Astrocyte of the spinal cord (primary cell): ENCODE measurements around the gene ESR2.
A peak's percentile ranks its signal among the peaks of the same experiment; 100 is the strongest.

Source experiments
- DNase-seq: peaks from one replicate; pipeline ENCODE4 v3.0.0; 2011; ENCODE audit warnings: low read depth, low spot score
- H3K4me3 ChIP-seq: 2 replicates; pipeline ENCODE4 v1.5.1; 2011; ENCODE audit warnings: low read depth, mild to moderate bottlenecking, low read length, moderate library complexity
- CTCF ChIP-seq: IDR thresholded peaks from 2 replicates; pipeline ENCODE4 v1.5.1; 2012; ENCODE audit warnings: low read depth, mild to moderate bottlenecking, low read length, inconsistent platforms
- in situ Hi-C: cut with HindIII; loops from 2 replicates; pipeline ENCODE4 v1.10.0; 2017; ENCODE audit warnings: low sequenced_read_pairs

ESR2 gene

GRCh38 chr14:64178814-64179213, 115.4 kb downstream of the ESR2 start:
- no peak for TF ChIP-seq CTCF
- H3K4me3 ChIP-seq: no peak overlapping the region
- no peak for DNase-seq
- in situ Hi-C loops: no loop called here

- in situ Hi-C loops: no loop called here
- no peak for TF ChIP-seq CTCF
- no peak for DNase-seq
- no peak overlapping the region for H3K4me3 ChIP-seq
Measured at GRCh38 chr14:64176330-64176729, 117.8 kb downstream of the ESR2 start.

- no peak for DNase-seq
- no peak for TF ChIP-seq CTCF
- H3K4me3 ChIP-seq: no peak overlapping the region
- in situ Hi-C loops: no loop called here
Measured at GRCh38 chr14:64174922-64175782, 119.0 kb downstream of the ESR2 start.

GRCh38 chr14:64170181-64170580, 124.0 kb downstream of the ESR2 start:
- in situ Hi-C loops: no loop called here

GRCh38 chr14:64159588-64159987, 134.6 kb downstream of the ESR2 start:
- peak; percentile 9 for TF ChIP-seq CTCF
- DNase-seq: no peak
- no peak overlapping the region for H3K4me3 ChIP-seq
- in situ Hi-C loops: no loop called here

More at GRCh38 chr14:64170181-64170580, 124.0 kb downstream of the ESR2 start:
- TF ChIP-seq CTCF: no peak
- H3K4me3 ChIP-seq: no peak overlapping the region
- no peak for DNase-seq

GRCh38 chr14:64158608-64159007, 135.6 kb downstream of the ESR2 start:
- DNase-seq: no peak
- no peak for TF ChIP-seq CTCF
- H3K4me3 ChIP-seq: no peak overlapping the region
- in situ Hi-C loops: no loop called here
